GM23338 (cell line): Measurements from ENCODE around the gene CNBD2. TPM values are rescaled to one million over a fixed set of nuclear protein-coding genes. Genes with fewer than 3 reads are reported as not detected.

ENCODE experiments used
- ATAC-seq: fragments of 200-7000 bp; cut with Tn5 transposase; 3 replicates; pipeline ENCODE4 v1.9.1; 2020
- DNase-seq: peaks from one replicate; pipeline ENCODE4 v3.0.0-alpha.2; 2015; ENCODE audit warnings: low spot score
- H2AFZ ChIP-seq: fragments of 200-600 bp; sonication (generic); 2 replicates; pipeline ENCODE4 v1.8.0; 2016; ENCODE audit warnings: antibody characterized with exemption, mild to moderate bottlenecking, moderate library complexity
- H3F3A ChIP-seq: fragments of 200-600 bp; sonication (generic); replicated peaks from 2 replicates; pipeline ENCODE4 v1.8.0; 2017; ENCODE audit warnings: antibody characterized with exemption, mixed run types, low read depth
- H3K27ac ChIP-seq: fragments of 200-600 bp; sonication (generic); 2 replicates; pipeline ENCODE4 v1.6.1; 2016; ENCODE audit warnings: low read depth
- H3K27me3 ChIP-seq: fragments of 200-600 bp; sonication (generic); 2 replicates; pipeline ENCODE4 v1.8.0; 2016; ENCODE audit warnings: mild to moderate bottlenecking, mixed run types, moderate library complexity; ENCODE audit not compliant: insufficient read depth
- H3K36me3 ChIP-seq: fragments of 200-600 bp; sonication (generic); 2 replicates; pipeline ENCODE4 v1.8.0; 2016; ENCODE audit warnings: mild to moderate bottlenecking; ENCODE audit not compliant: insufficient read depth
- H3K4me1 ChIP-seq: fragments of 200-600 bp; sonication (generic); 2 replicates; pipeline ENCODE4 v1.8.0; 2016; ENCODE audit warnings: mild to moderate bottlenecking, moderate library complexity; ENCODE audit not compliant: insufficient read depth
- H3K4me2 ChIP-seq: fragments of 200-600 bp; sonication (generic); 2 replicates; pipeline ENCODE4 v1.7.1; 2017; ENCODE audit warnings: mixed run types
- H3K4me3 ChIP-seq: fragments of 200-600 bp; sonication (generic); 2 replicates; pipeline ENCODE4 v1.6.1; 2016; ENCODE audit warnings: mixed run types
- H3K79me2 ChIP-seq: fragments of 200-600 bp; sonication (generic); replicated peaks from 2 replicates; pipeline ENCODE4 v1.8.0; 2017; ENCODE audit warnings: mild to moderate bottlenecking; ENCODE audit not compliant: insufficient read depth
- H3K9me2 ChIP-seq: fragments of 200-600 bp; sonication (generic); 2 replicates; pipeline ENCODE4 v1.8.0; 2017; ENCODE audit not compliant: insufficient read depth
- H4K20me1 ChIP-seq: fragments of 200-600 bp; sonication (generic); replicated peaks from 2 replicates; pipeline ENCODE4 v1.8.0; 2017; ENCODE audit warnings: mild to moderate bottlenecking; ENCODE audit not compliant: insufficient read depth
- H3K27ac Mint-ChIP-seq: 2 replicates; pipeline ENCODE4 v1.8.0; 2020; ENCODE audit warnings: inconsistent platforms, mild to moderate bottlenecking, moderate library complexity, mixed read lengths
- H3K27me3 Mint-ChIP-seq: 3 replicates; pipeline ENCODE4 v1.8.0; 2022; ENCODE audit warnings: low read depth, mild to moderate bottlenecking, moderate library complexity, mixed read lengths, inconsistent platforms; ENCODE audit not compliant: insufficient read depth, poor library complexity
- H3K36me3 Mint-ChIP-seq: 3 replicates; pipeline ENCODE4 v1.8.0; 2021; ENCODE audit warnings: low read depth, mild to moderate bottlenecking, inconsistent platforms, moderate library complexity, mixed read lengths
- H3K4me1 Mint-ChIP-seq: 3 replicates; pipeline ENCODE4 v1.8.0; 2020; ENCODE audit warnings: mild to moderate bottlenecking, inconsistent platforms, mixed read lengths
- H3K4me3 Mint-ChIP-seq: 3 replicates; pipeline ENCODE4 v1.8.0; 2021; ENCODE audit warnings: moderate library complexity, mild to moderate bottlenecking, inconsistent platforms, mixed read lengths
- H3K9me3 Mint-ChIP-seq: 3 replicates; pipeline ENCODE4 v1.8.0; 2020; ENCODE audit warnings: moderate library complexity, mild to moderate bottlenecking, inconsistent platforms, mixed read lengths
- CREB1 ChIP-seq: fragments of 250-450 bp; sonication (Bioruptor Pico); IDR thresholded peaks from 2 replicates; pipeline ENCODE4 v1.5.0; 2020; ENCODE audit warnings: low read depth, mild to moderate bottlenecking, moderate library complexity
- CTCF ChIP-seq, 2 experiments: fragments of 200-600 bp in 1 of 2; sonication (generic) in 1 of 2; conservative IDR thresholded peaks; 2 replicates each; pipeline versions ENCODE4 v1.5.1 to v1.6.1; 2016 to 2017; ENCODE audit warnings: antibody characterized with exemption in 2 of 2, low read depth in 2 of 2, mild to moderate bottlenecking in 2 of 2, moderate library complexity in 1 of 2
- ETS1 ChIP-seq: IDR thresholded peaks from 2 replicates; pipeline ENCODE4 v1.6.1; 2016; ENCODE audit warnings: antibody characterized with exemption
- EZH2 ChIP-seq: fragments of 200-600 bp; sonication (generic); IDR thresholded peaks from one replicate; pipeline ENCODE4 v1.8.0; 2017; ENCODE audit warnings: antibody characterized with exemption, mild to moderate bottlenecking, low read depth; ENCODE audit not compliant: unreplicated experiment
- EZH2phosphoT487 ChIP-seq: fragments of 200-600 bp; sonication (generic); IDR thresholded peaks from one replicate; pipeline ENCODE4 v1.8.1; 2018; ENCODE audit warnings: antibody characterized with exemption; ENCODE audit not compliant: unreplicated experiment
- JUNB ChIP-seq: IDR thresholded peaks from one replicate; pipeline ENCODE4 v1.6.1; 2016; ENCODE audit warnings: antibody characterized with exemption; ENCODE audit not compliant: unreplicated experiment
- POLR2AphosphoS5 ChIP-seq: IDR thresholded peaks from 2 replicates; pipeline ENCODE4 v1.6.1; 2016; ENCODE audit warnings: antibody characterized with exemption, low read depth
- ZNF114 ChIP-seq: fragments of 250-450 bp; sonication (Bioruptor Pico); IDR thresholded peaks from 2 replicates; pipeline ENCODE4 v1.5.0; 2020; ENCODE audit warnings: mild to moderate bottlenecking, moderate library complexity
- ZNF331 ChIP-seq: fragments of 250-450 bp; sonication (Bioruptor Pico); IDR thresholded peaks from 2 replicates; pipeline ENCODE4 v1.5.0; 2020; ENCODE audit warnings: low read depth, mild to moderate bottlenecking, moderate library complexity
- ZNF462 ChIP-seq: fragments of 250-450 bp; sonication (Bioruptor Pico); IDR thresholded peaks from 2 replicates; pipeline ENCODE4 v1.5.0; 2020; ENCODE audit warnings: mild to moderate bottlenecking, moderate library complexity
- polyA plus RNA-seq: library from polyadenylated mRNA; unstranded; fragments of >200 nt; fragmentation: Nextera tagmentation; extraction: Ambion mirVana; gene quantifications from 2 replicates; pipeline ENCODE4 v1.2.1, GENCODE V29; 2016
- total RNA-seq: library from RNA; depleted of rRNA; stranded (reverse); fragments of >200 nt; shearing (Covaris generic); gene quantifications from 2 replicates; pipeline ENCODE4 v1.2.3, GENCODE V29; 2014

CNBD2 gene
- total and polyA plus RNA-seq, 2 experiments from 2014 or later: 2.7 TPM; not detected in 1

GRCh38 chr20:35972462-35972861 is 4.1 kb downstream of the CNBD2 start:
- no peak for DNase-seq
- H3K9me2 ChIP-seq: no peaks in the 10 kb centered on the region; the same call in 1 of the 2 replicates
- TF ChIP-seq EZH2 (no peak), CTCF (conservative IDR thresholded peaks at IDR 0.05; ENCODE audit: low read depth in 2 of 2) (no peak), ZNF331 (CRISPR knock-in tag) (no peak), POLR2AphosphoS5 (no peak), CREB1 (CRISPR knock-in tag) (no peak), EZH2phosphoT487 (no peak), ETS1 (no peak), ZNF462 (CRISPR knock-in tag) (no peak), ZNF114 (CRISPR knock-in tag) (no peak), JUNB (no peak)

More at GRCh38 chr20:35972462-35972861, 4.1 kb downstream of the CNBD2 start:
- H3K4me2 ChIP-seq: no peak overlapping the region
- no peaks in the 10 kb centered on the region for H3K36me3 Mint-ChIP-seq
- H3K36me3 ChIP-seq: no peaks in the 10 kb centered on the region
- no peak overlapping the region for H3K27ac Mint-ChIP-seq
- no peaks in the 10 kb centered on the region for H3K27me3 ChIP-seq
- H3K4me3 ChIP-seq: no peak overlapping the region
- no peaks in the 10 kb centered on the region for H3K79me2 ChIP-seq
- peaks cover 11% of the 10 kb centered on the region for H3K27me3 Mint-ChIP-seq
- H3F3A ChIP-seq: no peaks in the 10 kb centered on the region
- no peaks in the 10 kb centered on the region for H3K9me3 Mint-ChIP-seq
- H3K4me1 Mint-ChIP-seq: peaks cover 10% of the 10 kb centered on the region
- H3K27ac ChIP-seq: no peak overlapping the region
- H4K20me1 ChIP-seq: no peaks in the 10 kb centered on the region
- no peaks in the 10 kb centered on the region for H3K4me1 ChIP-seq
- no peak for ATAC-seq
- no peak overlapping the region for H3K4me3 Mint-ChIP-seq
- H2AFZ ChIP-seq: no peak overlapping the region
